Activated CD8-positive, alpha-beta memory T cell treated with anti-CD3 and anti-CD28 coated beads for 36 hours (primary cell): ENCODE data around the gene TBX15. TPM values are rescaled to one million over a fixed set of nuclear protein-coding genes. Genes with fewer than 3 reads are reported as not detected.
"Not testable (repeated sequence)": the region's sequence is repeated elsewhere in the genome, so short reads cannot be mapped to it uniquely, and the experiment has no call there.

Experiments
- CTCF ChIA-PET: fragments of 350-600 bp; sonication (Branson Sonifier 250); formaldehyde crosslinking; loops from one replicate; lab custom pipeline; 2021; ENCODE audit warnings: antibody characterized with exemption; lab: Charles Lee
- POLR2A ChIA-PET: fragments of 350-600 bp; sonication (Branson Sonifier 250); formaldehyde crosslinking; loops from one replicate; lab custom pipeline; 2021; ENCODE audit warnings: antibody characterized with exemption; lab: Charles Lee
- total RNA-seq, 2 experiments: library from RNA; stranded (reverse); gene quantifications; one replicate each; pipeline ENCODE4 v1.2.3, GENCODE V29; 2021

The TBX15 gene
- total RNA-seq, 2 experiments from 2014 or later, result not detected

- POLR2A ChIA-PET, result no interaction called here
- CTCF ChIA-PET, result no interaction called here
These were observed 17.7 kb downstream of the TBX15 start for GRCh38 chr1:118970451-118970850.

- CTCF ChIA-PET, result no interaction called here
- POLR2A ChIA-PET, result no interaction called here
These were observed 24.4 kb downstream of the TBX15 start for GRCh38 chr1:118963456-118964430.

- POLR2A ChIA-PET, result no interaction called here
- CTCF ChIA-PET, result no interaction called here
These were observed 25.0 kb downstream of the TBX15 start for GRCh38 chr1:118963138-118963455.

GRCh38 chr1:118961156-118961555 is 27.0 kb downstream of the TBX15 start:
- CTCF ChIA-PET, result no interaction called here
- POLR2A ChIA-PET, result no interaction called here

GRCh38 chr1:118960567-118961136 is 27.5 kb downstream of the TBX15 start:
- POLR2A ChIA-PET, result no interaction called here
- CTCF ChIA-PET, result no interaction called here

- ChIA-PET POLR2A (no interaction called here), CTCF (interaction anchor here (0.7 kb wide), 1 partner anchor 577 kb away, joined by 4 read pairs; no protein-coding TSS in a partner anchor)
These were observed 28.0 kb downstream of the TBX15 start for GRCh38 chr1:118960026-118960561.

- ChIA-PET CTCF (interaction anchor here (0.7 kb wide), 1 partner anchor 578 kb away, joined by 4 read pairs; no protein-coding TSS in a partner anchor), POLR2A (no interaction called here)
These were observed 29.1 kb downstream of the TBX15 start for GRCh38 chr1:118958937-118959631.

GRCh38 chr1:118958140-118958539 is 30.0 kb downstream of the TBX15 start:
- POLR2A ChIA-PET, result no interaction called here
- CTCF ChIA-PET, result no interaction called here

GRCh38 chr1:118957579-118957978 is 30.6 kb downstream of the TBX15 start:
- CTCF ChIA-PET, POLR2A ChIA-PET: not testable (repeated sequence)

- CTCF ChIA-PET, result no interaction called here
These were observed 33.7 kb downstream of the TBX15 start for GRCh38 chr1:118954301-118954905.

GRCh38 chr1:118951270-118951936 is 36.7 kb downstream of the TBX15 start:
- CTCF ChIA-PET, result no interaction called here
- POLR2A ChIA-PET, result no interaction called here

More at GRCh38 chr1:118954301-118954905, 33.7 kb downstream of the TBX15 start:
- POLR2A ChIA-PET, result no interaction called here

- CTCF ChIA-PET, result no interaction called here
- POLR2A ChIA-PET, result no interaction called here
These were observed 38.8 kb downstream of the TBX15 start for GRCh38 chr1:118949315-118949714.

- CTCF ChIA-PET, result no interaction called here
- POLR2A ChIA-PET, result no interaction called here
These were observed 39.3 kb downstream of the TBX15 start for GRCh38 chr1:118948846-118949245.

GRCh38 chr1:118948351-118948750 is 39.8 kb downstream of the TBX15 start:
- POLR2A ChIA-PET, result no interaction called here
- CTCF ChIA-PET, result no interaction called here

- POLR2A ChIA-PET, result no interaction called here
These were observed 40.4 kb downstream of the TBX15 start for GRCh38 chr1:118947790-118948189.

GRCh38 chr1:118947003-118947765 is 41.0 kb downstream of the TBX15 start:
- ChIA-PET CTCF (no interaction called here), POLR2A (no interaction called here)

More at GRCh38 chr1:118947790-118948189, 40.4 kb downstream of the TBX15 start:
- CTCF ChIA-PET, result no interaction called here

GRCh38 chr1:118945489-118945888 is 42.7 kb downstream of the TBX15 start:
- CTCF ChIA-PET, result no interaction called here
- POLR2A ChIA-PET, result no interaction called here

GRCh38 chr1:118944546-118944945 is 43.6 kb downstream of the TBX15 start:
- CTCF ChIA-PET, result no interaction called here
- POLR2A ChIA-PET, result no interaction called here
